GM12872 (cell line): ENCODE data around the gene TIGD6.

ENCODE experiments used
- CTCF ChIP-seq: IDR thresholded peaks from 3 replicates; pipeline ENCODE4 v1.5.1; 2011; ENCODE audit warnings: low read depth, mild to moderate bottlenecking, low read length, moderate library complexity; ENCODE audit not compliant: insufficient read depth

The TIGD6 gene

GRCh38 chr5:150000256-150000989 is at the start of gene TIGD6, which contains the start of gene HMGXB3:
Gene TIGD6 (minus strand): TSS chr5:150000654. CDS start chr5:149996348, 4,306 bp downstream.
Gene HMGXB3 (plus strand): TSS chr5:150000739. CDS start chr5:150004853, 4,114 bp downstream.
- 0 out of 3 replicates have a peak, but pooled peaks have one; percentile 3 for TF ChIP-seq CTCF

- no peak for TF ChIP-seq CTCF
Measured at GRCh38 chr5:150046031-150046430, 45.6 kb upstream of the TIGD6 start.

- TF ChIP-seq CTCF = peak; percentile 41; the same call in 2 of the 3 replicates
Measured at GRCh38 chr5:150045549-150045948, 45.1 kb upstream of the TIGD6 start.

- TF ChIP-seq CTCF = no peak
Measured at GRCh38 chr5:150044712-150045111, 44.3 kb upstream of the TIGD6 start.

GRCh38 chr5:150044329-150044681 is 43.9 kb upstream of the TIGD6 start:
- TF ChIP-seq CTCF = no peak

GRCh38 chr5:150043657-150044328 is 43.3 kb upstream of the TIGD6 start:
- TF ChIP-seq CTCF = no peak

- TF ChIP-seq CTCF = no peak
Measured at GRCh38 chr5:150042459-150042858, 42.0 kb upstream of the TIGD6 start.
